HepG2 (cell line): ENCODE data around the gene CCDC142. TPM values are rescaled to one million over a fixed set of nuclear protein-coding genes. Genes with fewer than 3 reads are reported as not detected.

Experiments used
- GATAD2A ChIP-seq: IDR thresholded peaks from 2 replicates; pipeline ENCODE4 v1.6.1; 2016
- HDAC6 ChIP-seq: fragments of 200-600 bp; sonication (generic); IDR thresholded peaks from 2 replicates; pipeline ENCODE4 v1.7.0; 2017; ENCODE audit warnings: mild to moderate bottlenecking, antibody characterized with exemption, low read length, low read depth
- HNRNPLL ChIP-seq: fragments of 200-400 bp; formaldehyde crosslinking; IDR thresholded peaks from 2 replicates; pipeline ENCODE4 v1.6.1; 2017; ENCODE audit warnings: mild to moderate bottlenecking, low read depth, low read length; ENCODE audit not compliant: poor library complexity, severe bottlenecking
- HOXA7 ChIP-seq: sonication (generic); formaldehyde crosslinking; IDR thresholded peaks from 2 replicates; pipeline ENCODE4 v1.8.1; 2022; ENCODE audit warnings: mild to moderate bottlenecking, missing genetic modification reagents, moderate library complexity
- SETDB1 ChIP-seq: sonication (generic); formaldehyde crosslinking; IDR thresholded peaks from 2 replicates; pipeline ENCODE4 v1.5.1; 2020; ENCODE audit warnings: missing genetic modification reagents, mild to moderate bottlenecking, borderline replicate concordance
- ZKSCAN5 ChIP-seq: sonication (generic); formaldehyde crosslinking; IDR thresholded peaks from 2 replicates; pipeline ENCODE4 v1.5.1; 2020; ENCODE audit warnings: mild to moderate bottlenecking, missing genetic modification reagents
- ZNF205 ChIP-seq: IDR thresholded peaks from 2 replicates; pipeline ENCODE4 v1.6.1; 2018; ENCODE audit warnings: missing biosample characterization, missing genetic modification reagents
- ZSCAN12 ChIP-seq: sonication (generic); formaldehyde crosslinking; IDR thresholded peaks from 2 replicates; pipeline ENCODE4 v1.9.0; 2021; ENCODE audit warnings: mild to moderate bottlenecking, missing genetic modification reagents
- polyA plus RNA-seq, 8 experiments: library from polyadenylated mRNA; depleted of rRNA in 3 of 8; stranded (reverse) in 7 of 8; unstranded in 1 of 8; fragments of >200 nt; fragmentation: Illumina TruSeq in 4 of 8; extraction: Trizol in 4 of 8; gene quantifications; 2 replicates each; pipeline versions ENCODE4 v1.2.1 to v1.2.3, GENCODE V29; 2011 to 2016; ENCODE audit warnings: low read depth in 4 of 8, missing spikeins in 1 of 8, mixed read lengths in 1 of 8; ENCODE audit not compliant: insufficient read depth in 1 of 8
- total RNA-seq, 5 experiments: library from RNA; depleted of rRNA; stranded (reverse); fragments of >200 nt; fragmentation: Illumina TruSeq; extraction: Trizol; gene quantifications; 2 replicates each; pipeline ENCODE4 v1.2.3, GENCODE V29; 2016; ENCODE audit warnings: low read depth in 1 of 5
- TF ChIP-seq, protein P1 (sequence below), 2 experiments: sonication (generic) in 1 of 2; formaldehyde crosslinking in 1 of 2; IDR thresholded peaks; 2 replicates each; pipeline versions ENCODE4 v1.6.1 to v1.9.0; 2014 to 2022; ENCODE audit warnings: antibody characterized with exemption in 1 of 2, borderline replicate concordance in 1 of 2, inconsistent platforms in 1 of 2, low read depth in 1 of 2, missing genetic modification reagents in 1 of 2
- TF ChIP-seq, protein P2 (sequence below): sonication (generic); formaldehyde crosslinking; IDR thresholded peaks from 2 replicates; pipeline ENCODE4 v1.8.0; 2022; ENCODE audit warnings: missing genetic modification reagents, mild to moderate bottlenecking, inconsistent platforms, borderline replicate concordance
- TF ChIP-seq, protein P3 (sequence below): sonication (generic); formaldehyde crosslinking; IDR thresholded peaks from 2 replicates; pipeline ENCODE4 v1.4.0; 2020; ENCODE audit warnings: mild to moderate bottlenecking, missing genetic modification reagents
- TF ChIP-seq, protein P4 (sequence below): sonication (generic); formaldehyde crosslinking; IDR thresholded peaks from 2 replicates; pipeline ENCODE4 v1.4.0; 2020; ENCODE audit warnings: missing genetic modification reagents
- TF ChIP-seq, protein P5 (sequence below): sonication (generic); formaldehyde crosslinking; IDR thresholded peaks from 2 replicates; pipeline ENCODE4 v1.5.1; 2020; ENCODE audit warnings: missing genetic modification reagents, mild to moderate bottlenecking, borderline replicate concordance

CCDC142 gene
- total and polyA plus RNA-seq, 2 of the 13 experiments (the other 11 are each of a cell fraction or from before 2014, with no cell fraction given) = 14.7 to 30.4 TPM

DNA sequence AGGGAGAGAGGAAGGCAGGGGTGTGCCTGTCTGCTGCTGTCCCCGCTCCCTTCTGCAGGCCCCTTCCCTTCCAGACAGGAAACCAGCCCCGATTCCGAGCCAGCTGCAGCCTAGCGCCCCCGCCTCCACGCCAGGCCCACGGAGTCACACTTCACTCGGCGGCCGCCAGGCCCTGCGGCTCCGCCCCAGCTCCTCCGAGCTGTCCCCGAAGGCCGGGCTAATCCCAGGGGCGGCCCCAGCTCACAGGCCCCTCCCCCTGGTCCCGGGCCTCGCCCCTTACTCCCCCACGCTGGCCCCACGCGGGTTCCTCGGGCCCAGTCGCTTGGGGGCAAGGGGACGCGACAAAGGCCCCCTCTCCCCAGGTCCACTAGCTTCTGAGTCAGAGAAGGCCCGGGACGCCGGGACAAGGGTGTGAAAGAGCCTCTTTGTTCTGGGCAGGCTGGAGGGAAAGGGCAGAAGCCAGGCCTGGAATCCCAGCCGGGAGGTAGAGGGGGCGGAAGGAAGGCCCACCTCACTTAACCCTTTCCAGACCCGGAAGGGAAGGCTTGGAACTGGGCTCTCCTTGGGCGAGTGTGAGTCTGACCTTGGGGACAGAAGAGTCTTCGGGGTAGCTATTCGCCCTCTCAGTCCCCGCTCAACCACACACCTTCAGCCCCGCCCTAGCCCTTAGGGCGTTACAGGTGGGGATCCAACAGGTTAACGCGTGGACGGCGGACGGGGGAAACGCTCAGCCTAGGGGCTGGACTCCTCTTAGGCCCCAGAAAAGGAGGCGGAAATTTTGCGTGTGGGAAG lies 42.2 kb downstream of the CCDC142 start (continued):
- TF ChIP-seq, protein P1, sequence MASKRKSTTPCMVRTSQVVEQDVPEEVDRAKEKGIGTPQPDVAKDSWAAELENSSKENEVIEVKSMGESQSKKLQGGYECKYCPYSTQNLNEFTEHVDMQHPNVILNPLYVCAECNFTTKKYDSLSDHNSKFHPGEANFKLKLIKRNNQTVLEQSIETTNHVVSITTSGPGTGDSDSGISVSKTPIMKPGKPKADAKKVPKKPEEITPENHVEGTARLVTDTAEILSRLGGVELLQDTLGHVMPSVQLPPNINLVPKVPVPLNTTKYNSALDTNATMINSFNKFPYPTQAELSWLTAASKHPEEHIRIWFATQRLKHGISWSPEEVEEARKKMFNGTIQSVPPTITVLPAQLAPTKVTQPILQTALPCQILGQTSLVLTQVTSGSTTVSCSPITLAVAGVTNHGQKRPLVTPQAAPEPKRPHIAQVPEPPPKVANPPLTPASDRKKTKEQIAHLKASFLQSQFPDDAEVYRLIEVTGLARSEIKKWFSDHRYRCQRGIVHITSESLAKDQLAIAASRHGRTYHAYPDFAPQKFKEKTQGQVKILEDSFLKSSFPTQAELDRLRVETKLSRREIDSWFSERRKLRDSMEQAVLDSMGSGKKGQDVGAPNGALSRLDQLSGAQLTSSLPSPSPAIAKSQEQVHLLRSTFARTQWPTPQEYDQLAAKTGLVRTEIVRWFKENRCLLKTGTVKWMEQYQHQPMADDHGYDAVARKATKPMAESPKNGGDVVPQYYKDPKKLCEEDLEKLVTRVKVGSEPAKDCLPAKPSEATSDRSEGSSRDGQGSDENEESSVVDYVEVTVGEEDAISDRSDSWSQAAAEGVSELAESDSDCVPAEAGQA (IDR thresholded peaks at IDR 0.05; ENCODE audit: low read depth) = no peak
- TF ChIP-seq, protein P1 (CRISPR knock-in tag; IDR thresholded peaks at IDR 0.05; ENCODE audit: borderline replicate concordance) = no peak; the same call in 1 of the 2 replicates
- TF ChIP-seq ZKSCAN5 (CRISPR knock-in tag) (no peak), GATAD2A (CRISPR knock-in tag) (peak; percentile 99), ZNF205 (CRISPR knock-in tag) (peak; percentile 59; the same call in 1 of the 2 replicates), HDAC6 (no peak), SETDB1 (CRISPR knock-in tag) (no peak), HNRNPLL (peak; percentile 74), HOXA7 (CRISPR knock-in tag) (no peak), ZSCAN12 (CRISPR knock-in tag) (no peak)
- TF ChIP-seq, protein P2, sequence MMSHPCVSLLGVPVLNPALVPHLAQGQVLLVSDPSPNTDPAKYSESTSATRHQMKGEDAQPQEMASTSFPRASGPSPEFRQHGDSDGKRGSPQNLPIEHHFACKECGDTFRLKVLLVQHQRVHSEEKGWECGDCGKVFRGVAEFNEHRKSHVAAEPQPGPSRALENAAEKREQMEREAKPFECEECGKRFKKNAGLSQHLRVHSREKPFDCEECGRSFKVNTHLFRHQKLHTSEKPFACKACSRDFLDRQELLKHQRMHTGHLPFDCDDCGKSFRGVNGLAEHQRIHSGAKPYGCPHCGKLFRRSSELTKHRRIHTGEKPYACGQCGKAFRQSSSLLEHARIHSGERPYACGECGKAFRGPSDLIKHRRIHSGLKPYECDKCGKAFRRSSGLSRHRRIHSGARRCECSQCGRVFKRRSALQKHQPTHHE = peak; percentile 52; the same call in 1 of the 2 replicates
- TF ChIP-seq, protein P3, sequence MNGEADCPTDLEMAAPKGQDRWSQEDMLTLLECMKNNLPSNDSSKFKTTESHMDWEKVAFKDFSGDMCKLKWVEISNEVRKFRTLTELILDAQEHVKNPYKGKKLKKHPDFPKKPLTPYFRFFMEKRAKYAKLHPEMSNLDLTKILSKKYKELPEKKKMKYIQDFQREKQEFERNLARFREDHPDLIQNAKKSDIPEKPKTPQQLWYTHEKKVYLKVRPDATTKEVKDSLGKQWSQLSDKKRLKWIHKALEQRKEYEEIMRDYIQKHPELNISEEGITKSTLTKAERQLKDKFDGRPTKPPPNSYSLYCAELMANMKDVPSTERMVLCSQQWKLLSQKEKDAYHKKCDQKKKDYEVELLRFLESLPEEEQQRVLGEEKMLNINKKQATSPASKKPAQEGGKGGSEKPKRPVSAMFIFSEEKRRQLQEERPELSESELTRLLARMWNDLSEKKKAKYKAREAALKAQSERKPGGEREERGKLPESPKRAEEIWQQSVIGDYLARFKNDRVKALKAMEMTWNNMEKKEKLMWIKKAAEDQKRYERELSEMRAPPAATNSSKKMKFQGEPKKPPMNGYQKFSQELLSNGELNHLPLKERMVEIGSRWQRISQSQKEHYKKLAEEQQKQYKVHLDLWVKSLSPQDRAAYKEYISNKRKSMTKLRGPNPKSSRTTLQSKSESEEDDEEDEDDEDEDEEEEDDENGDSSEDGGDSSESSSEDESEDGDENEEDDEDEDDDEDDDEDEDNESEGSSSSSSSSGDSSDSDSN (CRISPR knock-in tag) = peak; percentile 90
- TF ChIP-seq, protein P4, sequence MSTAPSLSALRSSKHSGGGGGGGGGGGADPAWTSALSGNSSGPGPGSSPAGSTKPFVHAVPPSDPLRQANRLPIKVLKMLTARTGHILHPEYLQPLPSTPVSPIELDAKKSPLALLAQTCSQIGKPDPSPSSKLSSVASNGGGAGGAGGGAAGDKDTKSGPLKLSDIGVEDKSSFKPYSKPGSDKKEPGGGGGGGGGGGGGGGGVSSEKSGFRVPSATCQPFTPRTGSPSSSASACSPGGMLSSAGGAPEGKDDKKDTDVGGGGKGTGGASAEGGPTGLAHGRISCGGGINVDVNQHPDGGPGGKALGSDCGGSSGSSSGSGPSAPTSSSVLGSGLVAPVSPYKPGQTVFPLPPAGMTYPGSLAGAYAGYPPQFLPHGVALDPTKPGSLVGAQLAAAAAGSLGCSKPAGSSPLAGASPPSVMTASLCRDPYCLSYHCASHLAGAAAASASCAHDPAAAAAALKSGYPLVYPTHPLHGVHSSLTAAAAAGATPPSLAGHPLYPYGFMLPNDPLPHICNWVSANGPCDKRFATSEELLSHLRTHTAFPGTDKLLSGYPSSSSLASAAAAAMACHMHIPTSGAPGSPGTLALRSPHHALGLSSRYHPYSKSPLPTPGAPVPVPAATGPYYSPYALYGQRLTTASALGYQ (CRISPR knock-in tag) = peak; percentile 86
- TF ChIP-seq, protein P5, sequence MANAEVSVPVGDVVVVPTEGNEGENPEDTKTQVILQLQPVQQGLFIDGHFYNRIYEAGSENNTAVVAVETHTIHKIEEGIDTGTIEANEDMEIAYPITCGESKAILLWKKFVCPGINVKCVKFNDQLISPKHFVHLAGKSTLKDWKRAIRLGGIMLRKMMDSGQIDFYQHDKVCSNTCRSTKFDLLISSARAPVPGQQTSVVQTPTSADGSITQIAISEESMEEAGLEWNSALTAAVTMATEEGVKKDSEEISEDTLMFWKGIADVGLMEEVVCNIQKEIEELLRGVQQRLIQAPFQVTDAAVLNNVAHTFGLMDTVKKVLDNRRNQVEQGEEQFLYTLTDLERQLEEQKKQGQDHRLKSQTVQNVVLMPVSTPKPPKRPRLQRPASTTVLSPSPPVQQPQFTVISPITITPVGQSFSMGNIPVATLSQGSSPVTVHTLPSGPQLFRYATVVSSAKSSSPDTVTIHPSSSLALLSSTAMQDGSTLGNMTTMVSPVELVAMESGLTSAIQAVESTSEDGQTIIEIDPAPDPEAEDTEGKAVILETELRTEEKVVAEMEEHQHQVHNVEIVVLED (CRISPR knock-in tag) = peak; percentile 68; the same call in 1 of the 2 replicates
